GM18907 (cell line): ENCODE measurements around the gene GATC.
"Not testable (repeated sequence)": the region's sequence is repeated elsewhere in the genome, so short reads cannot be mapped to it uniquely, and the experiment has no call there.

Experiments used
- ATAC-seq: cut with Tn5 transposase; IDR thresholded peaks from one replicate; pipeline ENCODE4 v1.9.1; 2021; ENCODE audit warnings: mild to moderate bottlenecking, moderate library complexity; ENCODE audit not compliant: unreplicated experiment

The GATC gene

GRCh38 chr12:120468821-120469449 is 22.7 kb downstream of the GATC start:
- peak; percentile 30 for ATAC-seq

- ATAC-seq = peak; percentile 75
These were observed 23.4 kb downstream of the GATC start, which contains the start of gene SRSF9 for GRCh38 chr12:120469450-120470149. Gene SRSF9 (minus strand): TSS chr12:120469748. CDS start chr12:120469609, 139 bp downstream.

GRCh38 chr12:120470150-120470784 is 24.0 kb downstream of the GATC start:
- no peak for ATAC-seq

GRCh38 chr12:120472521-120472920 is 26.3 kb downstream of the GATC start:
- ATAC-seq = no peak

- ATAC-seq = no peak
These were observed 27.8 kb downstream of the GATC start for GRCh38 chr12:120473807-120474615.

- no peak for ATAC-seq
These were observed 28.3 kb downstream of the GATC start for GRCh38 chr12:120474616-120474960.

- ATAC-seq = no peak
These were observed 29.4 kb downstream of the GATC start for GRCh38 chr12:120475643-120476042.

GRCh38 chr12:120479458-120479857 is 33.2 kb downstream of the GATC start:
- no peak for ATAC-seq

GRCh38 chr12:120480211-120480610 is 34.0 kb downstream of the GATC start:
- ATAC-seq = no peak

- ATAC-seq = no peak
These were observed 35.0 kb downstream of the GATC start for GRCh38 chr12:120481022-120481767.

GRCh38 chr12:120483621-120484020 is 37.4 kb downstream of the GATC start:
- no peak for ATAC-seq

- no peak for ATAC-seq
These were observed 40.0 kb downstream of the GATC start for GRCh38 chr12:120485961-120486881.

GRCh38 chr12:120487552-120487951 is 41.3 kb downstream of the GATC start:
- not testable (repeated sequence) for ATAC-seq

GRCh38 chr12:120488057-120488640 is 41.9 kb downstream of the GATC start:
- no peak for ATAC-seq

- no peak for ATAC-seq
These were observed 42.8 kb downstream of the GATC start for GRCh38 chr12:120489018-120489417.

GRCh38 chr12:120490325-120490724 is 44.1 kb downstream of the GATC start:
- no peak for ATAC-seq

GRCh38 chr12:120490833-120491512 is 44.7 kb downstream of the GATC start:
- no peak for ATAC-seq

- no peak for ATAC-seq
These were observed 49.0 kb downstream of the GATC start for GRCh38 chr12:120495186-120495730.
